Rectal smooth muscle tissue (tissue), 1 donor: ENCODE results near the gene PCOLCE2.
"Not testable (repeated sequence)": the region's sequence is repeated elsewhere in the genome, so short reads cannot be mapped to it uniquely, and the experiment has no call there.

Source experiments
- H3K27ac ChIP-seq: one replicate; pipeline ENCODE4 v1.7.0; 2013; ENCODE audit warnings: low read depth, low read length, inconsistent platforms
- H3K27me3 ChIP-seq: one replicate; pipeline ENCODE4 v1.7.0; 2013; ENCODE audit warnings: low read length; ENCODE audit not compliant: control insufficient read depth, insufficient read depth
- H3K36me3 ChIP-seq: one replicate; pipeline ENCODE4 v1.7.0; 2013; ENCODE audit warnings: low read length; ENCODE audit not compliant: control insufficient read depth, insufficient read depth
- H3K4me1 ChIP-seq: one replicate; pipeline ENCODE4 v1.7.0; 2013; ENCODE audit warnings: low read length; ENCODE audit not compliant: control insufficient read depth, insufficient read depth
- H3K4me3 ChIP-seq: one replicate; pipeline ENCODE4 v1.7.0; 2013; ENCODE audit warnings: low read length
- H3K9ac ChIP-seq: one replicate; pipeline ENCODE4 v1.7.0; 2013; ENCODE audit warnings: low read length

Gene PCOLCE2

GRCh38 chr3:142896201-142896755 lies 7.4 kb upstream of the PCOLCE2 start:
- no peak overlapping the region for H3K27ac ChIP-seq

GRCh38 chr3:142894493-142894892 lies 5.6 kb upstream of the PCOLCE2 start:
- no peaks in the 10 kb centered on the region for H3K4me1 ChIP-seq
- H3K9ac ChIP-seq, result no peak overlapping the region
- no peak overlapping the region for H3K4me3 ChIP-seq
- H3K27ac ChIP-seq, result no peak overlapping the region
- no peaks in the 10 kb centered on the region for H3K27me3 ChIP-seq
- H3K36me3 ChIP-seq, result no peaks in the 10 kb centered on the region

More at GRCh38 chr3:142896201-142896755, 7.4 kb upstream of the PCOLCE2 start:
- no peak overlapping the region for H3K4me3 ChIP-seq
- H3K4me1 ChIP-seq, result no peaks in the 10 kb centered on the region
- no peaks in the 10 kb centered on the region for H3K36me3 ChIP-seq
- H3K9ac ChIP-seq, result no peak overlapping the region
- H3K27me3 ChIP-seq, result no peaks in the 10 kb centered on the region

- H3K4me3 ChIP-seq, result no peak overlapping the region
- H3K27me3 ChIP-seq, result peaks cover 8% of the 10 kb centered on the region
- H3K36me3 ChIP-seq, result no peaks in the 10 kb centered on the region
- no peak overlapping the region for H3K27ac ChIP-seq
- H3K4me1 ChIP-seq, result no peaks in the 10 kb centered on the region
- no peak overlapping the region for H3K9ac ChIP-seq
Measured at GRCh38 chr3:142892714-142893113, 3.8 kb upstream of the PCOLCE2 start.

- no peaks in the 10 kb centered on the region for H3K4me1 ChIP-seq
- H3K27me3 ChIP-seq, result peaks cover 8% of the 10 kb centered on the region
- no peak overlapping the region for H3K27ac ChIP-seq
- H3K36me3 ChIP-seq, result no peaks in the 10 kb centered on the region
- H3K9ac ChIP-seq, result no peak overlapping the region
- no peak overlapping the region for H3K4me3 ChIP-seq
Measured at GRCh38 chr3:142890592-142890991, 1.7 kb upstream of the PCOLCE2 start.

GRCh38 chr3:142889212-142890014 lies 530 bp upstream of the PCOLCE2 start:
- no peak overlapping the region for H3K27ac ChIP-seq
- no peaks in the 10 kb centered on the region for H3K4me1 ChIP-seq
- no peaks in the 10 kb centered on the region for H3K36me3 ChIP-seq
- H3K9ac ChIP-seq, result no peak overlapping the region
- H3K4me3 ChIP-seq, result peak overlapping the region; percentile 64
- H3K27me3 ChIP-seq, result peaks cover 8% of the 10 kb centered on the region

- Histone ChIP-seq H3K9ac (no peak overlapping the region), H3K4me3 (peak overlapping the region; percentile 64), H3K27ac (no peak overlapping the region), H3K36me3 (no peaks in the 10 kb centered on the region), H3K27me3 (peaks cover 8% of the 10 kb centered on the region), H3K4me1 (no peaks in the 10 kb centered on the region)
Measured at GRCh38 chr3:142888099-142888480, 793 bp downstream of the PCOLCE2 start.

- H3K4me3 ChIP-seq, result no peak overlapping the region
- H3K27ac ChIP-seq, result no peak overlapping the region
- H3K36me3 ChIP-seq, result no peaks in the 10 kb centered on the region
- H3K27me3 ChIP-seq, result peaks cover 8% of the 10 kb centered on the region
- no peaks in the 10 kb centered on the region for H3K4me1 ChIP-seq
- no peak overlapping the region for H3K9ac ChIP-seq
Measured at GRCh38 chr3:142886940-142887339, 1.9 kb downstream of the PCOLCE2 start.

- Histone ChIP-seq H3K4me3 (no peak overlapping the region), H3K27ac (no peak overlapping the region), H3K4me1 (no peaks in the 10 kb centered on the region), H3K9ac (no peak overlapping the region), H3K36me3 (no peaks in the 10 kb centered on the region), H3K27me3 (peaks cover 8% of the 10 kb centered on the region)
Measured at GRCh38 chr3:142886021-142886420, 2.9 kb downstream of the PCOLCE2 start.

GRCh38 chr3:142884531-142884930 lies 4.4 kb downstream of the PCOLCE2 start:
- no peak overlapping the region for H3K27ac ChIP-seq

GRCh38 chr3:142883534-142883933 lies 5.3 kb downstream of the PCOLCE2 start:
- not testable (repeated sequence) for H3K4me3 ChIP-seq, H3K36me3 ChIP-seq, H3K27me3 ChIP-seq, H3K4me1 ChIP-seq, H3K27ac ChIP-seq, H3K9ac ChIP-seq

More at GRCh38 chr3:142884531-142884930, 4.4 kb downstream of the PCOLCE2 start:
- H3K4me3 ChIP-seq, result no peak overlapping the region
- H3K27me3 ChIP-seq, result peaks cover 8% of the 10 kb centered on the region
- H3K9ac ChIP-seq, result no peak overlapping the region
- no peaks in the 10 kb centered on the region for H3K4me1 ChIP-seq
- no peaks in the 10 kb centered on the region for H3K36me3 ChIP-seq

GRCh38 chr3:142881445-142882224 lies 7.2 kb downstream of the PCOLCE2 start:
- H3K36me3 ChIP-seq, result no peaks in the 10 kb centered on the region
- no peaks in the 10 kb centered on the region for H3K4me1 ChIP-seq
- H3K9ac ChIP-seq, result no peak overlapping the region
- no peak overlapping the region for H3K27ac ChIP-seq
- H3K27me3 ChIP-seq, result no peaks in the 10 kb centered on the region
- H3K4me3 ChIP-seq, result no peak overlapping the region

GRCh38 chr3:142878649-142879300 lies 10.1 kb downstream of the PCOLCE2 start:
- Histone ChIP-seq H3K27ac (no peak overlapping the region), H3K27me3 (no peaks in the 10 kb centered on the region)

More at GRCh38 chr3:142878649-142879300, 10.1 kb downstream of the PCOLCE2 start:
- H3K4me1 ChIP-seq, result no peaks in the 10 kb centered on the region
- no peak overlapping the region for H3K9ac ChIP-seq
- H3K36me3 ChIP-seq, result no peaks in the 10 kb centered on the region
- H3K4me3 ChIP-seq, result no peak overlapping the region
